T follicular helper cell (primary cell): ENCODE results near the gene FAM168A.

ENCODE experiments used
- DNase-seq: peaks from one replicate; pipeline ENCODE4 v3.0.0-alpha.2; 2020; ENCODE audit warnings: low read depth

Gene FAM168A

DNA sequence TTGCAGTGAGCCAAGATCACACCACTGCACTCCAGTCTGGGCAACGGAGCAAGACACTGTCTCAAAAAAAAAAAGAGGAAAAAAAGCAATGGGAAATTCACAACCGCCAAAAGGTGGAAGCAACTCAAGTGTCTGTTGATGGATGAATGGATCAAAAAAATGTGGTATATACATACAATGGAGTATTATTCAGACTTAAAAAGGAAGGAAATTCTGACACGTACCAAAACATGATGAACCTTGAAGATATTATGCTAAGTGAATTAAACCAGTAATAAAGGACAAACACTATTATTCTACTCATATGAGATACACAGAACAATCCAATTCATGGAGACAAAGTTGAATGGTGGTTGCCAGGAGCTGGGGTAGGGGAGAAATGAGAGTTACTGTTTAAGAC is 40.9 kb downstream of the FAM168A start:
- DNase-seq, result no peak

GRCh38 chr11:73555615-73556014 is 42.3 kb downstream of the FAM168A start:
- DNase-seq, result no peak

DNA sequence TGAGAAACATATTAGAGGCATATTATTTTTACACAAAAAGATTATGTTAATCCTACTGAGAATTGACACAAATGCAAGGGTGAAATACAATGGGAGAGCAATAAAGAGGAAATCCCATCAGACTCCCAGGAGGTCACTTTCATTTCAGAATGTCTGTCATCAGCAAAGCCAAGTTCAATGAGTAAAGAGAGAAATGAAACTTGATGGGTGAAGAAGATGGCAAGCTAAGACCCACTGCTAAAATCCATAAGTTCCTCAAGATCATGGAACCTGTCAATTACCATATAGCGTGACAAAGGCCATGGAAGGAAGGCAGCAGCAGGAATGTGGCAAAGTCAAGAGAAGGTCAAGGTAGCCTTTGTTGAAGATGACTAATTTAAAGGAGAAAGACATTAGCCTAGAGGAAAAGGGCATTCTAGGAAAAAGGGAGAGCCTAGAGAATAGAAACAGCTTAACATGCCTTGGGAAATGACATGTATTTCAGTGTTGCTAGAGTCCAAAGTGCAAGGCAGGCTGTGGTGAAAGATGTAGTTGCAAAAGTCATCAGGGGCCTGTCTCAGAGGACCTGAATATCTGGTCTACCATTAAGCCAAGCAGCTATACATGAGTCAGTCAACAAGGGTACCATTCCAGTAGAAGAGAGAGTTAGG is 43.1 kb downstream of the FAM168A start:
- DNase-seq, result no peak

DNA sequence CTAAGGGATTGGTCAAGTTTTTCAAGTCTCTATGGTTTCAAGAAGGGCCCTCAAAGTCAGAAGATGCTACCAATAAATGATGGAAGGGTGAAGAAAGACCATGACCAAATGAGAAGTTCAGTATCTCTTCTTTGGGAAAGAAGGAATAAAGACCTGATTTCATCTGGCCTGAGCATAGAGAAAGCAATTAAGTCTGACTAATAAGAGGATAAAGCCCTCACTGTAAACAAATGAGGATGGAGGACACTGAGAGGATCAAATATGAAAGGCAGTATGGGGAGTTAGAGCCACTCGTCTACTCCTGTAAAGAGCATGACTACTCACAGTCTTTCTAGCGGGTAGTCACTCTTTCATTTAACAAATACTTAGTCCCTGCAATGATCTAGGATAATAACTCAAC is 44.6 kb downstream of the FAM168A start:
- no peak for DNase-seq

- DNase-seq, result no peak
Observed at GRCh38 chr11:73551677-73552076, 46.2 kb downstream of the FAM168A start.

DNA sequence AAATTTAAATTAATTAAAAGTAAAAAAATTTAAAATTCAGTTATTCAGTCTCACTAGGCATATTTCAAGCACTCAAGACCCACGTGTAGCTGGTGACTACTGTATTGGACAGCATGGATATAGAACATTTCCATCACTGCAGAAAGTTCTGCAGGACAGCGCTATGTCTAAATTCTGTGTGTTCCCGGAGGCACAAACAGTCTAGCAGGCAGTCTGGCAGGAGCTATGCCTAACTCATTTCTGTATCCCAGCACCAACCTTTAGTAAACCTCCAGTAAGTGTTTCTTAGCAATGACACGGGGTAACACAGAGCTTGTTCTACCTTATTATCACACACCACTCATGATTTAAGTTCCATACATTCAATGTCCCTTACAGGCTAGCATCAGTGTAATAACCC is 48.5 kb downstream of the FAM168A start:
- no peak for DNase-seq

GRCh38 chr11:73547706-73548595 is 50.0 kb downstream of the FAM168A start:
- no peak for DNase-seq

DNA sequence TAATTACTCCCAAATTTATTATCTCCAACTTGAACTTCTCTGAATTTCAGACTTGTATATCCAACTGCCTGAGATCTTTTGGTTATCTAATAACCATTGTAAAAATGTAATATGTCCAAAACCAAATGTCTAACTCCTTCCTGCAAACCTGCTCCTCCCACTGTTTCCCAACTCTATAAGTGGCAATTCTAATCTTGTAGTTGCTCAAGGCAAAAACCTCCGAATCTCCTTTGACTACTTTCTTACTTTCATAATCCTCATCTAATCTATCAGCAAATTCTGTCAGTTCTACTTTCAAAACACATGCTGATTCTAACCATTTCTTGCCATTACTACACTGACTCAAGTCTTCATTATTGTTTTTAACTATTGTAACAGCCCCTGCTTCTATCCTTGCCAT is 55.7 kb downstream of the FAM168A start:
- DNase-seq, result no peak

DNA sequence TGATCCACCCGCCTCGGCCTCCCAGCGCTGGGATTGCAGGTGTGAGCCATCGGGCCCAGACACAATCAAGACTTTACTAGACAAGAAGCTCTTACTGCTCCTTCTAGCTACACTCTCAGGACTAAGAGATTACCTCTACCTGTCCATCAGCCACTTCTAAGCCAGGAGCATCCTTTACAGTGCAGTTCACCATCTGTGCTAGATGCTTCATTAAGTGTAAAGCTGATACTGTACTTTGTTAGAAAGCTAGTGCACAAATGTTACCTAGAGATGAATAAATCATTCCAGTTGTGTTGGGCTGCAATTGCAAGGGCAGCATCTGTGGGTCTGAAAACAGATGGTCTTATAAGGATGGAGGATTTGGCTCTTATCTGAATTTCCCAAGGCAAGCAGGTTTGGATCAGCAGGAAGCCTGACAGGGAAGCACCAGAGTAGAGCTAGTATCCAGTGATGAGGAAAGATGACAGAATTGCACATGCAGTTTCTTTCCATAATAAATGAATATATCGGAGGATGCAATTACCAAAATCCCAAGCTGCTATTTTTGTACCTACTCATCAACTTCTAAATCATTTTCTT is 58.3 kb downstream of the FAM168A start:
- DNase-seq, result no peak

DNA sequence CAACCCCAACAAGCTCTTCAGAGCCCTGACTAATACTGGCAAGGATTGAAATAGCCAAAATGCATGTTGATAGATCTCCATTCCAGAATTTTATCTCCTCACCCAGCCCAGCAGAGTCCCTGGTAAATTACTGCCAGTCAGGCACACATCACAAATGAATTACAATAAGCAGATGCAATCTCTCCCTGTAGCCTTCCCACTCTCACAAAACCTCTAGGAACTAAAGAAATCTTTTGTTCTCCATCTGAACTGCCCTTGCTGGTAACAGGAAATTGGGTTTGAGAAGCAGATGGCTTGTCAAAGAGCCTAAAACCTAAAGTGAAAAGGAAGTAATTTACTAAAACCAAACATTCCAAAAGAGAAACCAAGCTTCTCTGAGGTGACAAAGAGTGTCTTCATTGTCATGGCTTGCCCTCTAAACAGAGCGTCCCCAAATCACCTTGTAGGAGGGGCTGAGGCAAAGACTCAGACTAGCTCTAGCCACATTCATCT is 59.5 kb downstream of the FAM168A start:
- no peak for DNase-seq

DNA sequence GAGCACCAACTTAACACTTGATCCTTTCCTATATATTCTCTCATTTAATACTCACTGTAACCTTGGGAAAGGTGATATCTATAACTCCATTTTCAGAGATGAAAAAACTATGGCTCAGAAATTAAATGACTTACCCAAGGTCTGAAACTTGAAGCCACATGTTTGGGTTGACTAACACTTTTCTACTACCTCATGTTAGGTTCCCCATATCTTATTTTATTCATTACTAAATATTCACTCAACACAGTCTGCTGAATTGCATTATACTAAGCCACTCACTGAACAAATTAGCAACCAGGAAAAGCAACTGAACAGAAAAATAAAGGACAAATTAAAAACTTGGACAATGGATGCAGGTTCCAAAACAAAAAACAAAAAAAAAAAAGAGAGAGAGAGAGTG is 59.9 kb downstream of the FAM168A start:
- no peak for DNase-seq

DNA sequence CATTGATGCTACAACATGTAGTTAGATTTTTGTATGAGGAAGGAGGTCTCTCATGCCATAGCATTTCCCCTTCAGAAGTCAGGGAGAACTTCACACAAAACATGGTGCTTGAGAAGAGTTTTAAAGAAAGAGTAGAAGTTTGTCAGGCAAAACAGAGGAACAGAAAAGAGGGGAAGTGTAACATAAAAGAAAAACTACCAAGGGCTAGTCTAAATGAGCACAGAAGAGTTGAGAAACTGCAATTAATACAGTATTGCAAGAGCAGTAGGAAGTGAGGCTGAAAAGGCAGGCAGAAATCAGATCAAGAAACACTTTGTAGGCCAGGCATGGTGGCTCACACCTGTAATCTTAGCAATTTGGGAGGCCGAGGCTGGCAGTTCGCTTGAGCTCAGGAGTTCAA is 61.0 kb downstream of the FAM168A start:
- no peak for DNase-seq

- DNase-seq, result no peak
Observed at GRCh38 chr11:73532310-73532709, 65.6 kb downstream of the FAM168A start.

GRCh38 chr11:73531386-73531785 is 66.5 kb downstream of the FAM168A start:
- no peak for DNase-seq

DNA sequence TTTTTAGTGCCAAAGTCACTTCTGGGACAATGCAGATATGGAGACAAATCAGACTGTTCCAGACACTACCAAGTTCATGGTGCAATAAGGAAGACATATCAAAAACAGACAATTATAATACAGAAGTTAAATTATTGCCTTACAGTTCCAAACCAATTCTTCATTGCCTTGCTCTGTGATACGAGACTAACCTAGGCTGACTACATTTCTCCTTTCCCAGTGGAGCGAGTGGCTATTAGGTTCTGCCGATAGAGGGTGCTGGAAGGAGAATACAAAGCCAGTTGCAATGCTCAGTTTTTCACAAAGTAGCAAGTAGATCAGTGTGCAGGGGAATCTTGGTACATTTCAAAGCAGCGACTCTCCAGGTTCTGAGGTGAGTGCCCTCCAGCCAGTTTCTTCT is 67.8 kb downstream of the FAM168A start:
- no peak for DNase-seq

GRCh38 chr11:73529204-73529530 is 68.7 kb downstream of the FAM168A start:
- DNase-seq, result no peak

DNA sequence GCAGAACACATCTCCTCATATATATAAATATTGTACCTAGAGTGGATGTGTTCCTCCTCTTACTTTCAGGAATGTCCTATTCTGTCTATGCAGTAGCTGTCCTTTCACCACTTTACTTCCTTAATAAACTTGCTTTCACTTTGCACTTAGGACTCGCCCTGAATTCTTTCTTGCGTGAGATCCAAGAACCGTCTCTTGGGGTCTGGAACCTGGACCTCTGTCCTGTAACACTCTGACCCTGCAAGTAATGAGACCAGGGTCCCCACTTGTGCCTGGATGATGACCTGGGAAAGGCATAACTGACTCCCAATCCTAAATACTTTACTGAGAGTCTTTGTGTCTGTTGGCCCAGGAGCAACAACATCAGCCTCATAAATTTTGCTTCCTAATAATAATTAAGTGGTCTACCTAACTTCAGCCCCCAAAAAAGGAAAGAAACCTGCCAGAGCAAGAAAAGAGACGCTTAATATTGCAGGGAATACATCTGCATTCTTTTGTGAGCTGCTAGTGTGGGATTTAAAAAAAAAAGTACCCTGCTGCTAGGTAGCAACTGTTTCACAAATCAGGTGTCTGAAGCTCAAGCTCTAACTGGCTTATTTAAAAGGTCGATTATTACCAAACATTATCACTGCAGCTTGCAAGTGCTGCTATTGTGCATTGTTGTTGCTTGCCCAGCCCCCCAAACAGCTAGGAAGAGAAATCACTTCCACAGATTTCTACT is 69.3 kb downstream of the FAM168A start:
- no peak for DNase-seq

DNA sequence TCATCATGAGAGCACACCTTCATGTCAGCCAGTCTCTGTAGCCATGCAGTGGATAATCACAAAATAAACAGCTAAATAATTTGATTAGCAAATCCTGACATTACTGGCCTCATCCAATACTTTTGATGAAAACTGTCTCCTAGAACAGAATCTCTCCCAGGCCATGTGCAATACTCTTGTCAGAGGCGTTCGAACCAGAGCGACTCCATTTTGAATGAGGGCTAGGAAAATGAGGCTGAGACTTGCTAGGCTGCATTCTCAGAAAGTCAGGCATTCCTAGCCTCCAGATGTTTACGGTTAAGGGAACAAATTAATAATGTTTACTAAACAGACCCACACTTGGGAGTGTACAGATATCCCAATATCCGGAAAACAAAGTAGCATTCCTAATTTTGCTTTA is 69.9 kb downstream of the FAM168A start:
- DNase-seq, result no peak

DNA sequence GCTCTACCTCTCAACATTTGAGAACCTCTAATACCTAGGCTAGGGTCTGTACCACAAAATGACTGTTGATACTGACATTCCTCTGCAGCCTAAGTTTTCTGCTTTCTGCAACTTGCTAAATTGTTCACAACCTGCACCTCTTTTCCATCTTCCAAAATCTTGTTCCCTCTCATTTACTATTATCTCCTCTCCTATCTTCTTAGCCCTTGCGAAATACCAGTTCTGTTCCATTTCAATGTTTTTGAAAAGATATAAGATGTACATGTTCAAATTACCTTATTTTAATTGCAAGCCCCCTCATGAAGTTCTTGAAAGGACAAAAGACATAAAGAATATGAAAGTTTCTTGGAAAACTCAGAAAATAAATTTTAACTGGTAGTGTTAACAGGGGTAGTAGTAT is 72.3 kb downstream of the FAM168A start:
- no peak for DNase-seq

- DNase-seq, result no peak
Observed at GRCh38 chr11:73524774-73525173, 73.1 kb downstream of the FAM168A start.

DNA sequence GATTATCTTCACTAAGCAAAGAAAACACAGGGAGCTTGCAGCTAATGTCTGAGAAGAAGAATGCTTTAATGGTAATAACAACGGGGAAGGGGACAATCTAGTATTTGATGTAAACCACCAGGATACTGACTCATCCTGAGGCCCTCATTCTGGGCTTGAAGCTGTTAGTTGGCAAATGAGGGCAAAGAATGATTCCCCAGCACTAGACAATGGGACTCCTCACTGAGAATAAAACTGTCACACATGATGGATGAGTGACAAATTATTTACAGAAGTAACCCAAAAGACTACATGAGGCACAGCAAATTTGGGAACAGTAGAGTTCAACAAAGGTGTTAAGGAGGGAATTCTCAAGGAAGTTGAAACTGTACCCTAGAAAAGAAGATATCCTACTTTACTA is 76.3 kb downstream of the FAM168A start:
- DNase-seq, result no peak

DNA sequence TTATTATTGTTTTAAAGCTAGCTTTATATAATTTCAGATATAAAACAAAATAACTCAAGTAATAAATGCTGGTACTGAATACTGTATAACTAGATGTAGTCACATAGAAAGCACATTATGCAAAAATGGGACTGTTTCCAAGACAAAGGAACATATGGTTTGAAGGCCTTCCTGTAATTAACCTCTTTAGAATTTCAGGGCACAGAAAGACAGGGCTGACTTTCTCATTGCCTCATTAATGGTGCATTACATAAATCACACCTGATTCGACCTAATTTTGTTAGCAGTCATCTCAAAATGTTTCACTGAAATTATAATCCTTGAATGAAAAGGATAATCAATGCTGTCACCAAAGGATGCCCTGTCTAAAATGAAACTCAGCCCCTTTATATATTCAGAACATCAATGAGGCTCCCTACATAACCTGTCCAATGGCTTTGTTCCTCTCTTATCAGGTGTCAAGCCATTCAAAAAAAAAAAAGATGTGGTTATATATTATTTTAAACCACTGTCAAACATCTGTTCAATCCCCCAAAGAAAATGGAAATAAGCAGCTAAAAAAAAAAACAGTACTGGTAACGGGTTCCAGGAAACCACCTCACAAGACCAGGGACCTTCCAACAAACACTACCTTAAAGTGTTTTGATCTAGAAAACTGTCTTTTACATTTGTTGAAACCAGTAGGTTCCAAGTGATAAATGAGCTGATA is 77.4 kb downstream of the FAM168A start:
- no peak for DNase-seq
